T1000 (cell line): ENCODE measurements around the gene NFATC1.
"Not testable (repeated sequence)": the region's sequence is repeated elsewhere in the genome, so short reads cannot be mapped to it uniquely, and the experiment has no call there.

Source experiments
- DNase-seq: peaks from one replicate; lab custom pipeline; 2025; ENCODE audit warnings: mixed read lengths; lab: John Stamatoyannopoulos, UW

The NFATC1 gene

DNA sequence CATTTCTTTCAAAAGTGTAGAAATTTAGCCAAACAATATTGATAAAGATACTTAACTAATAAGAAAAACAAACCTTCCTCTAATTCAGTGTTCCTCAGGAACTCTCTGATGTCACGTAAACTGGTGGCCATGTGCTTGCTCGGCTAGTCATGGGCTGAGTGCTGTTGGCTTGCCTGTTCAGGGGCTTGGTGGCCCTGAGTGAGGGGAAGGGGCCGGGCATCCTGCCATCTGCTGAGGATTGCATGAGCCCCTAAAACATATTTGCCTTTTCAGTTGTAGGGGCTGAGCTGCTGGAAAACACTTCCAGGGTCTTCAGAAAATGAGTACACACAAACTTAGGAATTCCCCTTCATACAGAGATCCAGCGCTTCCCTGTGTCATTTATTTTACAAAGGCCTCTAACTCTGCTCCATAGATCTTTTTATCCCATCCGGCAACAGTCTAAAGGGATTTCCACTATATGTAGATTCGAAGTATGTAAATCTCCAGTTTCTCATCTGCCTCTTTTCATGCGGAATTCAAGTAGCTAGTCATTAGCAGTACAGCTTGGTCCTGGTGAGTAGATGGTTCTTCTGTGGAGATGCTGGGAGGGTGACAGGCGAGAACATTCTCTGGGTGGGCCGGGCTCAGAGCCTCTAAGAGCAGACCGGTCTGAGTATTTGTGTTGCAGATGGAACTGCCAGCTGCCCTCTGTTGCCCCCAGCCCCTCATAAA lies 20.1 kb upstream of the NFATC1 start:
- no peak for DNase-seq

DNA sequence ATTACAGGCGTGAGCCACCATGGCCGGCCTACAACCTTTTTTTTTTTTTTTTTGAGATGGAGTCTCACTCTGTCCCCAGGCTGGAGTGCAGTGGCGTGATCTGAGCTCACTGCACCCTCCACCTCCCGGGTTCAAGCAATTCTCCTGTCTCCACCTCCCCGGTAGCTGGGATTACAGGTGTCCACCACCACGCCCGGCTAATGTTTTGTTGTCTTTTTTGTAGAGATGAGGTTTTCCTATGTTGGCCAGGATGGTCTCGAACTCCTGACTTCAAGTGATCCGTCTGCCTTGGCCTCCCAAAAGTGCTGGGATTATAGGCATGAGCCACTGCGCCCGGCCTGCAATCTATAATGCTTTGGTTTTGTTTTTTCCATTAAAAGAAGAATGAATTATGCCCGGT lies 19.1 kb upstream of the NFATC1 start:
- not testable (repeated sequence) for DNase-seq

DNA sequence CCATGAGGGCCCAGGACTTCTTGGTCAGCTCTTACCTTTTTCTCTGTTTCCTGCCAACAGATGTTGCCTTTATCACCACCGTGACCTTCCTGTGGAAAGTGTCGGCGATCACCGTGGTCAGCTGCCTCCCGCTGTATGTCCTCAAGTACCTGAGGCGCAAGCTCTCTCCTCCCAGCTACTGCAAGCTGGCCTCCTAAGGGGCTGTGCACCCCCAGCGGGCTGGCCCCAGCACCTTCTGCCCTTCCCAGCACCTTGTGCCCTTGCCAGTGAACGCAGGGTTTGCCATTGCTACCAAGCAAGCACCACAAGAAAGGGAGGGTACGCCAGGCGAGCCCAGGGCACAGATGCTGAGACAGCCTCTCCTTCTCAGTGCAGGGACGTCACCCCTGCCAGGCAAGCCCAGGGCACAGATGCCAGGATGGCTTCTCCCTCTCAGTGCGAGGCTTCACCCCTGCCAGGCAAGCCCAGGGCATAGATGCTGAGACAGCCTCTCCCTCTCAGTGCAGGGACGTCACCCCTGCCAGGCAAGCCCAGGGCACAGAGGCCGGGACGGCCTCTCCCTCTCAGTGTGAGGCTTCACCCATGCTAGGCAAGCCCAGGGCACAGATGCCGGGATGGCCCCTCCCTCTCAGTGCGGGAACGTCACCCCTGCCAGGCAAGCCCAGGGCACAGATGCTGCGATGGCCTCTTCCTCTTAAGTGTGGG lies 18.4 kb upstream of the NFATC1 start:
- DNase-seq: no peak

DNA sequence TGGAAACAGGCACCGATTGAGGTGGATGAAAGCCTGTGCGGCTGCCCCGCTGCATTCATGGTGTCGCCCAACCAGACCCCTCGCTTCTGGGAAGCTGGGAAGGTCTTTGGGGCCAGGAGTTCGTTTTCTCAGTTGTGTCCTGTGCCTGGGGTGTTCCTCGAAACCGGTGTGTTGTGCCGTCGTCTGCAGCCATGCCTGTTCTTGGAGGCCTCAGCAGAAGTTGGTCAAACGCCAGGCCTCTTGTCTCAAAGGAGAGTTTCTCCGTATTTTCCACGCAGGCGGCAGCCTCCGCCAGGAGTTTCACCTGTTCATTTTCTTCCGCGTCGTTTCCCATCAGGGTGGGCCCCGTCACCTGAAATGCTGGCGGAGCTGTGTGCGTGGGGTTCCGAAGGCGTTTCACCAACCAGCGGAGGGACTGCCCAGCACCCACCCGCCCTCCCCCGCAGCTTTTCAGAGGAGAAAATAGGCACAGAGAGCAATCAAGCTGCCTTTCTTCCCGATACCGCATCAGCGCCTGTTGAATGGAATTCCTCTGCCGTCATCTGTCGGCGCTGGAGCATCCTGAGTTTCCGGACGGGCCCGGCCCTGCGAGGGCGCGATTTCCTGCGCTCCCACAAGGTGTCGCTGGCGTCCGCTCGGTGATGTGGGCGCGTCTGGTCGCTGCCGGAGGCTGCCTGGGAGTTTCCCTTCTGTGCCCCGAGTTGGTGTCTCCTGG lies 17.0 kb upstream of the NFATC1 start:
- DNase-seq: peak; percentile 38

DNA sequence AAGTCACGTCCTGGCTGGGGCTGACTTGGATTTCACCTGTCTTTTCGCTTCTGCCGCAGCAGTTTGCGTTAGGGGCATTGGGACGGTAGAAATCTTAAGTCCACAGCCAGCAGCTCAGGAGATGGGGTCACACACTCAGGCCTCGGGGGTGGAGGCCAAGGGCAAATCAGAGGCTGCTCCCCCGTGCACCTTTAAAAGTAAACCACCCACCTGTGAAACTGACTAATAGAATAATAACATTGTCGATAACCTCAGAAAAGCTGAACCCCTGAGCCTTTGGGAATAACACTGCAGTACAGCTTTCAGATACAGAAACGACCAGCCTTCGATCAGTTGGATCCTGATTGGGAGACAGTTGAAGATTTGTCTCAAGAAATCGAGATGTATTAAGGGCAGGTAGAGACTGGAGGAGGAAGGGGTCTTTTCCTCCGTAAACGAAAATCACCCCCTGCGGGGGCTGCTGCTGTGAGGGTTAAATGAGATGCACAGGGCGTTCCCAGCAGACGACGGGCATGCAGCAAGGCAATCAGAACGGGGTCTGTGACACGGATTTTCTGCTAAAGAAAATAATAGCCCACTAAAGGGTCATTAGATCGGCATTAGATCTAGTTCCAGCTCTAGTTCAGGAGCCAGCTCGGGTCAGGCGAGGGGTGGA lies 16.4 kb upstream of the NFATC1 start:
- no peak for DNase-seq

DNA sequence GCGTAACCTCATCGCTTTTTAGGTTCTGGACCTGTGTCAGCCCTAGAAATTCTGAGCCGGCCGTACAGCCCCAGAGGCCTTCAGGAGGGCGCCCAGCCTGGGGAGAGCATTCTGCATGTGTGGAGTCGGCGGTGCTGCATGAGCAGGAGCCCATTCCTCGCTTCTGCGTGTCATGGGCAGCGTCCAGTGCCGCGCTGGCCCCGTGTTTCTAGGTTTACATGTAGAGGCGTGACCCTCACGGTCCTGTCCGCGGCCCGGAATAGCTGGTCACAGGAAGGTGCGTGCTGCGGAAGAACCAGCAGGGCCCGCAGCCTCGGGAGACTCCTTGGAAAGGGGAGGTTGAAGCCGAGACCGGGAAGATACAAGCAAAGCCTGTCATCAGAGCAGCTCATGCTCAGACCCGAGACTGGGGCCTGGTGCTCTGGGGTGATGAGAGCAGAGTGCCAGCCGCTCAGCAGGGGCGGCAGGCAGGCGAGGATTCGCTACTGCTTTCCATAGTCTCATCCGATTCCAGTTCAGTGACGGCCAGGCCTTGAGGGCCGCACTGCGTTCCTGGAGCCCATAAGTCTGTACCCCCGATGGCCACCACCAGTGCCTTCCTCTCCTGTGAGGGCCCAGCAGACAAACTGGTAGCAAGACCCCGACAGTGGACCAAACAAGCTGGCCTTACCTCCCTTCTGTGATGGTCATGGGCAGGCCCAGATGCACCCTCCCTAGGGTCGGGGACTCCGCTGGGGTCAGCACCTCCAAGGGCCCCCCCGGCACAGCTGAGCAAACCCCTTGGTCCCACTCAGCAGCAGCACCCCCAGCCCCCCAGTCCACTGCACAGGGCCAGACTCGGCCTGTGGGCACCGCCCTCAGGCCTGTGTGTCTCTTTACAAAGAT lies 15.6 kb upstream of the NFATC1 start:
- DNase-seq: no peak

DNA sequence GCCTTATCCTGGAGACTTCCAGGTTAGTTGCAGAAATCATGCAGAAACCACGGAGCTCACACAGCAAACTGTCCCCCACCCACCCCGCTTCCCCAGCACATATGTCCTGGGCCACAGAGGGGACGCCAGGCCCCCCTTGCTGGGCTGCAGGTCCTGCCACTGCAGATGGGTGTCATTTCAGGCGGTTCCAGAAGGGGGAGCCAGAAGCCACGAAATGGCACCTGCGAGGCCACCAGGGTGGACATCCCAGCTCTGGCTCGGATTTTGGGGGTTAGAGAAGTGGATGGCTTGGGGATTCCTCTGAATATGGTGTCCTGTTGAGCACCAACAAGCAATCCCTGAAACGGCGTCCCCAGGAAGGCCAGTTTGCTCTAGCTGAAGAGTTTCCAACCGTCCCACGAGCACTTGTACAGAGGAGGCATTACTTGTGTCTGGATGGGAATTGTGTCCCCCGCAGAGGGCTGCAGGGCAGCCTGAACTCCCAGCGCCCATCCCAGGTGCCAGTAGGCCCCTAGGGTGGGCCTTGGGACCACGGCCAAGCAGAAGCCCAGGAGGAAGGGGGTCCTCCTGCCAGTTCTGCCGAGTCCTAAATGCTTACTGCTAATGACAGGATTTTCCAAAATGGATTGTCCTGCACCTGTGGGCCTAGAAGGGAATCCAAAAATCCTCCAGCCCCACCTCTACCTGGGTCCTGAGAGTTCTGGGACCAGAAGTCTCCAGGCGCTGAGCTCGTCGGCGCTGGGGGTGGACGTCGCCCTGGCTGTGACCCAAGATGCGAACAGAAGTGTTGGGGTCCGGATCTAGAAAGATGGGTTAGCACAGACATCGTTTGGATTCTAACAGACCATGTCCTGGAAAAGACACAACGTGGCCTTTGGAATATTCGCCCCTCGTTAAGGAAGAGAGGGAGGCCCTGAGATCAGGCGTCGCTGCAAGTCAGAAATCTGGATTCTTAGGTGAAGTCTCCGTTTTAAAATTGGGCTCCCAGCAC lies 14.6 kb upstream of the NFATC1 start:
- peak; percentile 6 for DNase-seq

DNA sequence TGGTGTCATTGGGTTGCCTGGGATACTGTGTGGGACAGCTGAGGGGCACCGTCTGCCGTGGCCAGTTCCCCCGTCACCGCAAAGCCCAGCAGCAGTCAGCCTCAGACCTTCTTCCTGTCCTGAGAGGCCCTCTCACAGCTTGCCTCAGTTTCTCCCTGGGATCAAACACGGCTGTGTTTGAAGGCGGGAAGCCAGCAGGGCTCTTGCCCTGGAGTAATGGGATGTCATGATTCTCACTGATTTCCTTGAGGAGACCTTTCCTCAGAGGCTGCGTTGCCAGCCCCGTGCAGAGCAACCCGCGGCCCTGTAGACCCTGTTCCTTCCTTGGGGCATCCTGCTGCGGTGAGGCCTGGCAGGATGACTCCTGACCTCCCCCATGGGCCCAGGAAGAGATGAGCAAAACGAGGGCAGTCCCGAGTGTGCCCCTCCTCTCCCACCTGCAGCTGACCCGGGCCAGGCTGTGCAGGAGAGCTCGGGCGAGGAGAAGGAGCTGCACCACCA lies 13.9 kb upstream of the NFATC1 start:
- no peak for DNase-seq

DNA sequence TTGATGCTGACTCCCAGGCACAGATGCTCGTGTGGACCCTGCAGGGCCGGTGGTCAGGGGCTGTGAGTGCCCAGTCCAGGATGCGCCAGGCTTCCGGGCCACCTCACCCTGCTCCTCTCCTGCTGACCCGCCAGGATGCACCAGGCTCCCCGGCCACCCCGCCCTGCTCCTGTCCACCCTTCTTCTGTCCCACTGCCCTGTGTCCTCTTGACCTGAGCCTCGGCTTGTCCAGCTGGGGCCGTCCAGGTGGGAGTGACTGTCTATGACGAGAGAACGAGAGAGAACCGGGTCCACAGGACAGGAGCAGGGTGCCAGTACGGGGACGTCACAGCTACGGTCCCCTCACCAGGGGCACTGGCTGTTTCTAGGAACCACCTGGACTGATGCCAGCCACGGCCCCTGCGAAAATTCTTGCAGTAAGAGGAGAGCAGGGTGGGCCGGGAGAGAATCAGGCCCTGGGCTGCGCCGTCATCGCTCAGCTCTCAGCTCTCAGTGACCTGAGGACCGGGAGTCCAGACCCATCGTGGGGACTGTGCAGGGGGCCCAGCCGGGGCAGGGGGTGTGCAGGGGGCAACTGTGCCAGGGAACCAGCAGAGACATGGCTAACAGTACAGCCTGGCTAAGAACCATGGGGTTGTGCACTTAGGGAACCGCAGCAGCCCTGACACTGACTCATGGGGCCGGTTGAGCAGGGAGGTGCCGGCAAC lies 12.9 kb upstream of the NFATC1 start:
- no peak for DNase-seq

DNA sequence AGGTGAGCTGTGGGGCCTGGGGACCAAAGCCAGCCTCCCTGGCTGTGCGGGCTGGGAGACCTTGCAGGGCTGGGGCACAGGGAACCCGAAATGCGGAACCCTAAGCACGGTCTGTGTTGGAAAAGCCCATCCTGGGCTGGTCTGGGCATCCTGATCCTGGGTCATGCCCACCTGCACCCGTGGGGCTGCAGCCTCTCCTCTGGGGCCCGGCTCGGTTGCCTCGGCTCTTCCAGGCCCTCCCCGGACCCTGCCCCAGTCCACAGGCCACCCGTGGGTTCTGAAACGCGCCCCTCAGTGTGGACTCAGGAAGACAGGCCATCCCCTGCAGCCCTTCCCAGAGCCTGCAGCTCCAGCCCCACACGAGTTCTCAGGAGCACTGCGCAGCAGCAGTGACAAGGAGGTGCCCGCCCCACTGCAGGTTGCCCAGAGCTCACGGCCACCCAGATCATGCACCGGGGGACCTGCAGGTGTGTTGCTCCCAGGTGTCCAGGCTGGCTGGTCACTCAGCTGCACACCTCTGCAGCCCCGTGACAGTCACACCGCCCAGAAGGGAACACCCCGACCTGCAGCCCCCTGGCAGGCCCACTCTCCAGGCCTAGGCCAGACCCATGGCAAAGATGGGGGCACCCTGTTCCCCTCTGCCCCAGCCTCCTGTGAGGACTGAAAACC lies 12.2 kb upstream of the NFATC1 start:
- no peak for DNase-seq

DNA sequence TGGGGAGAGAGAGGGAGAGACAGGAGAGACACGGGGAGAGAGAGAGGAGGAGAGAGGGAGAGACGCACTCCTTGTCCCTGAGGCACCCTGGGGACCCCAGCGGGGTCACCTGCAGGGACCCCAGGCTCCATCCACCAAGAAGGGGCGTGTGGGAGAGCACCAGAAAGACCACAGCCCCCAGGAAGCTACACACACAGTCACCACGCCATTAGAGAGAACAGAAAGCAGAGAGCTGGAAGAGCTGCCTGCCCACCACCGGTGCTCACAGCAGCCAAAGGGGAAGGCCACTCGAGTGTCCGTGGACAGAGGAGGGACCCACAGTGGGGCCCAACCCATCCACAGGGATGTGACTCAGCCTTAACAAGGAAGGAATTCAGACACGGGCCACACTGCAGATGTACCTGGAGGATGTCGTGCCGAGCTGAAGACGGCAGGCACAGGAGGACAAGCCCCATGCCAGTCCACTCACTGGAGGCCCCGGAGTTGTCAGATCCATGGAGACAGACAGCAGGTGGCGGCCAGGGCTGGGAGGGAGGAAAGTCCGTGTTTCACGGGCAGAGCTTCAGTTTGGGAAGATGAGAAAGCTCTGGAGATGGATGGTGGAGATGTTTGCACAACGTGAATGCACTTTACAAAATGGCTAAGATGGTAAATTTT lies 11.5 kb upstream of the NFATC1 start:
- no peak for DNase-seq

DNA sequence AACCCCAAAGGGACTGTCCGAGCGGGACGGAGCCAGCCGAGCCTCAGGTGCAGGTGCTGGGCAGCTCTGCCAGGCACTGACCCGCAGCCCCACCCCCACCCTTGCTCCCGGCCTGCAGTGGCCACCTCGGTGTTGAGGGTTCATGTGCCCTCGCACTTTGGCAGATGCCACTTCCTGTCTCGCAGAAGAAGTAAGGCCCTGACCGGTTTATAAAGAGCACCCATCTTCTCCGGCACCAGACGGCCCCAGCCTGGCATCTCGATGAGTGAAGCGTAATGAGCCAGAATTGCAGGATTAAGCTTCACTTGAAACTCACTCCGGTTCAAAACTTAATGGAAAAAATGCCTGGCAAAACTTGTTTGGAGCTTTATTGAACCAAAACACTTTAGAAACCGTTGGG lies 10.9 kb upstream of the NFATC1 start:
- DNase-seq: no peak

DNA sequence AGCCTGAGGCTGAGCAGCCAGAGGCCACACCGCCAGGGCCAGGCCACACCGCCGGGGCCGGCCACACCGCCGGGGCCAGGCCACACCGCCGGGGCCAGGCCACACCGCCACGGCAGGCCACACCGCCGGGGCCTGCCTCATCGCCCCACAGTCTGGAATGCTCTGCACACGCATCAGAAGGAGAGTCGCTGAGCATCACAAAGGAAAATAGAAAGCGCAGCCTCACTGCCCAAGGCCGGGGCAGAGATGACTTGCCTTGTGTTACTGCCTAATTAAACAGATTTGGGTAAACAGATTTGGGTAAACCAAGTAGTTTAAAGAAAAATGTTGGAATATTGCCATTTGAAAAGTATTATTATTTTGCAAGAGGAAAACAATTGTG lies 10.4 kb upstream of the NFATC1 start:
- DNase-seq: no peak

DNA sequence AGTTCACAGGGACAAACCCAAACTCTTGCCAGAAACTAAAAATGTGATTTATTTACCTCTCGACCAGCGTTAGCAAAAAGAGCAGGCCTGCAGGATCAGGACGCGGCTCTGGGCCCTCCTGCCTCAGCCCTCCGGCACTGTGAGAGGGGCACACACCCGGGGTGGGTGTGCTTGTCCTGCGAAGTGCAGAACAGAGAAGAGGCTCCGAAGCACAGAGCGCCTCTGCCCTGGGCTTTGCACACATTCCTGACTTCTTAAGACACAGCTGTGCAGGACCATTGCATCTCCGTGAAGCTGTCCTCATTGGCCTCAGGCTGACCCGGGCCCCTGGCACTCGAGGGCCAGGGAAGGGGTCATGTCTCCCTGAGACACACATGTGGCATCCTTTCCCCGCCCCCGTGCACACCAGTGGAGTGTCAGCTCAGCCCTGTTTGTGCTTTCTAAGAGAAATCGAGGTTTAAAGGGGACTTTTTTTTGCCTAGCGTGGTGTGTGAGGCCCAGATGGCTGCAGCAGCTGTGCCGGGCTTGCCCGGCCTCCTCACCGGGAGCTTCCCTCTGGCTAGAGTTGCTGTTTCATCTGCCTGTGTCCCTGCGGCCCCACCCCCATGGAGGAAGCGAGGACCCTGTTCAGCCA lies 9.9 kb upstream of the NFATC1 start:
- no peak for DNase-seq

DNA sequence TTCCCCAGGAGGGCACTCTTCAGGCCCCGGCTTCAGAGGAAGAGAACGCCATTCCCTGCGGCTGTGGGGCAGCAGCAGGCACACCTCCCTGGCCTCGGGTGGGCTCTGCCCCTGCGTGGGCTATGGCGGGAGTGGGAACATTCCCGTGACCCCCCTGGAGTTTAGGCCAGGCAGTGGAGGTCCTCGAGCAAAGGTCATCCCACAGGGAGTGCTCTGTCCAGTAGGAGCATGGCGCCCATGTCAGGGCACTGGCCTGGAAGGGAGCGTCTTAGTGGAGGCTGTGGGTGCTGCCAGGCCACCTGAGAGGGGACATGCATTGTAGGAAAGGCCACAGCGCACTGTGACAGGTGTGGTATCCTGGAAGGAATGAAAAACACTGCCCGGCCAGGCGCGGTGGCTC lies 9.2 kb upstream of the NFATC1 start:
- no peak for DNase-seq

DNA sequence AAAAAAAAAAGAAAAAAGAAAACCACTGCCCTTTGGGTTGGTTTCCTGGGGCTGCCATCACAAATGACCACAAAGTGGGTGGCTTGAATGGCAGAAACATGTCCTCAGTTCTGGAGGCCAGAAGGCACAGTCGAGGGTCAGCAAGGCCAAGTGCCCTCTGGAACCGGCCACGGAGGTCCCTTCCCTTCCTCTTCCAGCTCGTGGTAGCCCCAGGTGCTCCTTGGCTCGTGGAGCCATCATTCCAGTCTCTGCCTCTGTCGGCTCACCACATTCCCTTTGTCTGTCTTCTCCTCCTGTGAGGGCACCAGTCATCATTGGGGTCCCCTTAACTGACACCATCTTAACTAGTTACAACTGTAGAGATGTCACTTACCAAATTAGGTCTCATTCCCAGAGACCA lies 8.5 kb upstream of the NFATC1 start:
- no peak for DNase-seq

DNA sequence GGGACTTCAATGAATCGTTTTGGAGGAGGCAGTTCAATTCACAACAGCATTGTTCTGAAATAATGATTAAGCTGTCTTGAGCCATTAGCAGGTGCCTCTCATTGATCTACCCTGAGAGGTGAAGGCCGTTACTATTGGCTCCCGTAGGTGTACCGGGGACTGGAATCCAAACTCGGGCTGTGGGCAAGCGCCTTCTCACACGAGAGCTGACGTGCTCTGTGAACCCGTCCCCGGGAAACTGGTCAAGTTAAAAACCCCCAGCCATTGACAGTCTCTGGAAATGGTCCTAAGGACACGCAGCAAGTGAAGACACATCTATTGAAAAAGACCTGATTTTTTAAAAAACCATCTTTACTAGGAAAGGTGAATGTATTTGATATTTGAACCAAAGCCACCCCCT lies 8.1 kb upstream of the NFATC1 start:
- DNase-seq: no peak

DNA sequence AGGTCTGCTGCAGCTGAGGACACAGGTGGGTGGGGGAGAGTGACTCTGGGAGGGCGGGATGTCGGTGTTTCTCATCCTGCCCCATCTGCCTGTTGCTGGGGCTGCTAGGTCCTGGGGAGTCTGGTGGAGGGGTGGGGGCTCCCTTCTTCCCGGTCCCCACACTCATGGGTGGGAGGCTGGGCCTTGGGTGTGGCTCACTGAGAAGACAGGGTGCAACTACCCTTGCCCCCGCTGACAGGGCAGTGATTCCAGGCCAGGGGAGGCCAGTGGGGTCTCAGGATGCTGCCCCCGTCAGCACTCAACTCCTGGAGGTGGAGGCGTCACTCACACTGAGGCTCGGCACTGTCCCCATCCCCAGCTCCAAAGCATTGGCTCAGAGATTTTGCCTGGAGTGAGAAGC lies 7.7 kb upstream of the NFATC1 start:
- no peak for DNase-seq
